Right cardiac atrium (tissue), 5 donors: ENCODE measurements around the gene OR2B6. TPM values are rescaled to one million over a fixed set of nuclear protein-coding genes. Genes with fewer than 3 reads are reported as not detected.

Experiments
- ATAC-seq, 2 donors: fragments of 200-7000 bp; cut with Tn5 transposase; one replicate each; pipeline versions ENCODE4 v1.8.0 to v1.9.1; 2020; ENCODE audit warnings: moderate library complexity in 2 of 2, mild to moderate bottlenecking in 1 of 2
- DNase-seq, 3 donors: peaks; one replicate each; pipeline ENCODE4 v3.0.0-alpha.2; 2020
- H3K27ac ChIP-seq: one replicate; pipeline ENCODE4 v1.5.1; 2013; ENCODE audit warnings: mild to moderate bottlenecking, low read length, control low read depth, moderate library complexity
- H3K27me3 ChIP-seq: one replicate; pipeline ENCODE4 v1.6.1; 2013; ENCODE audit not compliant: control insufficient read depth, insufficient read depth
- H3K4me1 ChIP-seq: one replicate; pipeline ENCODE4 v1.6.1; 2013; ENCODE audit warnings: low read length; ENCODE audit not compliant: control insufficient read depth, insufficient read depth
- H3K4me3 ChIP-seq: one replicate; pipeline ENCODE4 v1.5.1; 2013; ENCODE audit warnings: low read length, control low read depth
- H3K9me3 ChIP-seq: one replicate; pipeline ENCODE4 v1.6.1; 2013; ENCODE audit warnings: low read length; ENCODE audit not compliant: control insufficient read depth
- WGBS: extraction: QIAGEN DNeasy Blood & Tissue Kit; methylation state at CpG from one replicate; pipeline ENCODE4 v1.1.7; 2013; 5-methylcytosine and 5-hydroxymethylcytosine counted together
- intact Hi-C, 4 donors: fragments of 100-400 bp; cut with DNase I; formaldehyde crosslinking; loops; one replicate each; pipeline versions ENCODE4 v1.11.0 to v1.14.0; 2022 to 2023
- polyA plus RNA-seq: library from polyadenylated mRNA; stranded (reverse); fragments of 200-250 nt; gene quantifications from one replicate; pipeline ENCODE4 v1.2.3, GENCODE V29; 2013
- total RNA-seq, 4 donors: library from RNA; stranded (reverse); fragmentation: NEBNext Ultra II Directional; extraction: Animal tissue kit (Norgen Biotek cat#: 25700); gene quantifications; one replicate each; pipeline ENCODE4 v1.2.1, GENCODE V29; 2021
- donor health status: healthy with polysubstance abuse.
- donor health status: DM: no; HTN: yes; CAD: no.
- donor health status: DM: no; HTN: no; CAD: no.
- donor health status: DM: no; HTN: yes; CAD: no; lungs with severe emphysema.
- donor health status: DM: yes; HTN: yes; CAD: no.

OR2B6 gene
- total and polyA plus RNA-seq, 5 donors = not detected

- Histone ChIP-seq H3K4me3 (no peak overlapping the region), H3K4me1 (no peaks in the 10 kb centered on the region), H3K9me3 (no peaks in the 10 kb centered on the region), H3K27me3 (no peaks in the 10 kb centered on the region), H3K27ac (no peak overlapping the region)
- 79% methylated on average over 15 of the region's 15 CpGs for WGBS
- intact Hi-C loops = no loop called here
- ATAC-seq (no peak), DNase-seq (no peak)
These were observed 43.5 kb downstream of the OR2B6 start for GRCh38 chr6:28000351-28001045.

- intact Hi-C loops = no loop called here
- no peak overlapping the region for H3K27ac ChIP-seq
- 64% methylated on average over 15 of the region's 15 CpGs for WGBS
- no peak for ATAC-seq
- no peaks in the 10 kb centered on the region for H3K27me3 ChIP-seq
- H3K9me3 ChIP-seq = no peaks in the 10 kb centered on the region
- H3K4me3 ChIP-seq = no peak overlapping the region
- H3K4me1 ChIP-seq = no peaks in the 10 kb centered on the region
- no peak for DNase-seq
These were observed 44.3 kb downstream of the OR2B6 start for GRCh38 chr6:28001351-28001750.

- Histone ChIP-seq H3K27me3 (no peaks in the 10 kb centered on the region), H3K9me3 (no peaks in the 10 kb centered on the region), H3K27ac (no peak overlapping the region), H3K4me1 (no peaks in the 10 kb centered on the region), H3K4me3 (no peak overlapping the region)
- intact Hi-C loops = no loop called here
- no peak for DNase-seq
- ATAC-seq = no peak
- WGBS = 66% methylated on average over 5 of the region's 5 CpGs
These were observed 44.7 kb downstream of the OR2B6 start for GRCh38 chr6:28001751-28002150.

- ATAC-seq (no peak), DNase-seq (no peak)
- intact Hi-C loops = no loop called here
- Histone ChIP-seq H3K4me3 (no peak overlapping the region), H3K27ac (no peak overlapping the region), H3K27me3 (no peaks in the 10 kb centered on the region), H3K9me3 (no peaks in the 10 kb centered on the region), H3K4me1 (no peaks in the 10 kb centered on the region)
- WGBS = 92% methylated on average over 5 of the region's 5 CpGs
These were observed 45.1 kb downstream of the OR2B6 start for GRCh38 chr6:28002161-28002560.

GRCh38 chr6:28003059-28003458 lies 46.0 kb downstream of the OR2B6 start:
- Histone ChIP-seq H3K9me3 (no peaks in the 10 kb centered on the region), H3K4me3 (no peak overlapping the region), H3K4me1 (no peaks in the 10 kb centered on the region), H3K27ac (no peak overlapping the region), H3K27me3 (no peaks in the 10 kb centered on the region)
- intact Hi-C loops = no loop called here
- ATAC-seq = no peak
- WGBS = 78% methylated on average over 5 of the region's 5 CpGs
- DNase-seq = no peak

- Histone ChIP-seq H3K9me3 (no peaks in the 10 kb centered on the region), H3K27me3 (no peaks in the 10 kb centered on the region), H3K4me3 (no peak overlapping the region), H3K27ac (no peak overlapping the region), H3K4me1 (no peaks in the 10 kb centered on the region)
- ATAC-seq (no peak), DNase-seq (no peak)
- intact Hi-C loops = no loop called here
- WGBS = 59% methylated on average over 3 of the region's 3 CpGs
These were observed 46.6 kb downstream of the OR2B6 start for GRCh38 chr6:28003661-28004060.

- Histone ChIP-seq H3K27ac (no peak overlapping the region), H3K27me3 (no peaks in the 10 kb centered on the region), H3K4me3 (no peak overlapping the region), H3K4me1 (no peaks in the 10 kb centered on the region), H3K9me3 (no peaks in the 10 kb centered on the region)
- ATAC-seq (no peak), DNase-seq (no peak)
- intact Hi-C loops = no loop called here
- 78% methylated on average over 5 of the region's 5 CpGs for WGBS
These were observed 47.5 kb downstream of the OR2B6 start for GRCh38 chr6:28004350-28005151.

GRCh38 chr6:28005152-28005890 lies 48.3 kb downstream of the OR2B6 start:
- H3K9me3 ChIP-seq = no peaks in the 10 kb centered on the region
- DNase-seq (no peak), ATAC-seq (no peak)
- no peak overlapping the region for H3K27ac ChIP-seq
- H3K27me3 ChIP-seq = no peaks in the 10 kb centered on the region
- H3K4me1 ChIP-seq = no peaks in the 10 kb centered on the region
- intact Hi-C loops = no loop called here
- 50% methylated on average over 5 of the region's 5 CpGs for WGBS
- no peak overlapping the region for H3K4me3 ChIP-seq

- H3K9me3 ChIP-seq = no peaks in the 10 kb centered on the region
- no peaks in the 10 kb centered on the region for H3K4me1 ChIP-seq
- ATAC-seq (no peak), DNase-seq (no peak)
- H3K27ac ChIP-seq = no peak overlapping the region
- WGBS = 48% methylated on average over 3 of the region's 3 CpGs
- no peak overlapping the region for H3K4me3 ChIP-seq
- intact Hi-C loops = no loop called here
- no peaks in the 10 kb centered on the region for H3K27me3 ChIP-seq
These were observed 48.9 kb downstream of the OR2B6 start for GRCh38 chr6:28005975-28006374.
